HL-60 (cell line): Measurements from ENCODE around the gene GPR68.

Experiments
- POLR2AphosphoS5 ChIP-seq: IDR thresholded peaks from 2 replicates; pipeline ENCODE4 v1.6.1; 2012; ENCODE audit warnings: low read depth
- TF ChIP-seq, protein P1 (sequence below): IDR thresholded peaks from one replicate; pipeline ENCODE4 v1.5.1; 2011; ENCODE audit warnings: low read length, control low read depth, inconsistent platforms; ENCODE audit not compliant: insufficient read depth

DNA sequence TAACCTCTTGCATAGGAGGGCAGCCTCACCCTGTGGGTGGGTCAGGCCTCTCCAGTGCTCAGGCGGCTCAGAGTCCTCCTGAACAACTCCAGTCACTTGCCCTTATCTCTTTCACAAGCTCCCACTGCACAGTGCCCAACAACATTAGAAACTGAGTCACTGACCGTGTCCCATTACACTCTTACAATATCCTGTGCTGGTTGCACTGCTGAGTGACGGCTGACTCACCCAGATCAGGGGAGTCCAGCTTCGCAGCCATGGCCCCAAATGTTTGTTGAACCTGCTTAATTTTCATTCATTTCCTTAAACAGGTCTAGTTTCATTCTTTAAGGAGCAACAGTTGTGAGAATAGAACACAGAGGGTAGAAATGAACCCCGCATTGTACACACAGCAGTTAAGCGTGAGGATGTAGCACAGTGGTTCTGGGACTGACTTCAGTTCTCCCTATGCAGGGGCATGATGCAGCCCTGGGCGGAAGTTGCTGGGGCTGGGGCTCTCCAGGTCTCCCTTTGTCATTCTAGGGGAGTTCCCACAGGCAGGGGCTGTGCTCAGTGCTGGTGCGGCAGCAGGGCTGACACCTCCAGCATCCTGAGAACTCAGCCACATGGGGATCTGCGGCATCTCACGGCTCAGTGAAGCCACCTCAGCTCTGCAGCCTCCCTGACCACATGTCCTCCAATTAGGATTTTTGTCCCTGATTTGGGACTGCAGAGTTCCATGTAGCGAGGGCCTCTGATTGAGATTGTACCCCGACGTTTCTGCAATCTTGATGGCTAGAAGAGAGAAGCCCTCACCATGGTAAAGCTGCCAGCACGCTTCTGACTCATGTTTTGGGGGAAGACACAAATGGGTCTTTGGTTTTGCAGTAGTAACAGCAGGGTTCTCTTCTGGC, 16.1 kb downstream of the GPR68 start:
- TF ChIP-seq, protein P1, sequence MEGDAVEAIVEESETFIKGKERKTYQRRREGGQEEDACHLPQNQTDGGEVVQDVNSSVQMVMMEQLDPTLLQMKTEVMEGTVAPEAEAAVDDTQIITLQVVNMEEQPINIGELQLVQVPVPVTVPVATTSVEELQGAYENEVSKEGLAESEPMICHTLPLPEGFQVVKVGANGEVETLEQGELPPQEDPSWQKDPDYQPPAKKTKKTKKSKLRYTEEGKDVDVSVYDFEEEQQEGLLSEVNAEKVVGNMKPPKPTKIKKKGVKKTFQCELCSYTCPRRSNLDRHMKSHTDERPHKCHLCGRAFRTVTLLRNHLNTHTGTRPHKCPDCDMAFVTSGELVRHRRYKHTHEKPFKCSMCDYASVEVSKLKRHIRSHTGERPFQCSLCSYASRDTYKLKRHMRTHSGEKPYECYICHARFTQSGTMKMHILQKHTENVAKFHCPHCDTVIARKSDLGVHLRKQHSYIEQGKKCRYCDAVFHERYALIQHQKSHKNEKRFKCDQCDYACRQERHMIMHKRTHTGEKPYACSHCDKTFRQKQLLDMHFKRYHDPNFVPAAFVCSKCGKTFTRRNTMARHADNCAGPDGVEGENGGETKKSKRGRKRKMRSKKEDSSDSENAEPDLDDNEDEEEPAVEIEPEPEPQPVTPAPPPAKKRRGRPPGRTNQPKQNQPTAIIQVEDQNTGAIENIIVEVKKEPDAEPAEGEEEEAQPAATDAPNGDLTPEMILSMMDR = no peak
- no peak for TF ChIP-seq POLR2AphosphoS5
